ENCODE data around the gene FADS3. TPM values are rescaled to one million over a fixed set of nuclear protein-coding genes. Genes with fewer than 3 reads are reported as not detected.

The FADS3 gene
- total RNA-seq, 2 donors from 2014 or later, result 24.8 to 28.4 TPM

DNA sequence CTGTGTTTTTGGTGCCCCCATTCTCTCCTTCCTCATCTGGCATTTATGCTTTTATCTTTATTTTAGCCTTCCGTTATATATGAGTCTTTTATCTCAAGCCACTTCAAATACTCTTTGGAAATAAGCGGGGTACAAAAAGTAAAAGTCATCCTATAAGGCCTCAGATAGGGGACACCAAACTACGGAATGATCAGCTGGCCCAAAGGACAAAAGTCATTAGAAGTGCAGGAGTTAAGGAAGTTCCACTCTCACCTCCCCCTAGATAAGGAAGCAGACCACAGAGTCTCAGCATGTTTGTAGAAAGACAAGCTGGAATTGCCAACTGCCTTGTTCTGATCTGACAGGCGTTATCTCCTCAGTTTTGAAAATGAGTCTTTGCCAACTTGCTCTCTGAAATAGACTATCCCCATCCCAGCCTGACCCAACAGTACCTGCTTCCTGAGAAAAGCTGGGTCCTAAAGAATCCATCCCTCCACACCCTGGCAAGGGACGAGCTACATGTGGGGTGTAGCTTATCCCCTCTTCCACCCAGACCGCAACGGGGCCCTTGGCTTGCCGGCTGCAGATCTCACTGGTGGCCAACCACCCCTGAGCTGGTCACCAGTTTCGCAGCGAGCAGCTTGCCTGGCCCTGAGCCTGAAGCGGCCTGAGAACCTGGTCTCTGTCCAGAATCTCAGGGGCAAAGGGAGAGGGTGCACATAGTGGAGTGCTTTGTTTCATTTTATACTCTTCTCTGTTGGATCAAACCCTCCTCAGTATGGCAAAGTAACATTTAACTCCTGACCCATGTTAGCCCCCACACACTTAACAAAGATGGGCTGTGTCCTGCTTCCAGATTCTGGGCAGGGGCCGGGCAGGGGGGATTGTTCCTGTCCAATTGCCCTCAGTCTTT, 49.5 kb downstream of the FADS3 start:
- TF ChIP-seq, protein P1, sequence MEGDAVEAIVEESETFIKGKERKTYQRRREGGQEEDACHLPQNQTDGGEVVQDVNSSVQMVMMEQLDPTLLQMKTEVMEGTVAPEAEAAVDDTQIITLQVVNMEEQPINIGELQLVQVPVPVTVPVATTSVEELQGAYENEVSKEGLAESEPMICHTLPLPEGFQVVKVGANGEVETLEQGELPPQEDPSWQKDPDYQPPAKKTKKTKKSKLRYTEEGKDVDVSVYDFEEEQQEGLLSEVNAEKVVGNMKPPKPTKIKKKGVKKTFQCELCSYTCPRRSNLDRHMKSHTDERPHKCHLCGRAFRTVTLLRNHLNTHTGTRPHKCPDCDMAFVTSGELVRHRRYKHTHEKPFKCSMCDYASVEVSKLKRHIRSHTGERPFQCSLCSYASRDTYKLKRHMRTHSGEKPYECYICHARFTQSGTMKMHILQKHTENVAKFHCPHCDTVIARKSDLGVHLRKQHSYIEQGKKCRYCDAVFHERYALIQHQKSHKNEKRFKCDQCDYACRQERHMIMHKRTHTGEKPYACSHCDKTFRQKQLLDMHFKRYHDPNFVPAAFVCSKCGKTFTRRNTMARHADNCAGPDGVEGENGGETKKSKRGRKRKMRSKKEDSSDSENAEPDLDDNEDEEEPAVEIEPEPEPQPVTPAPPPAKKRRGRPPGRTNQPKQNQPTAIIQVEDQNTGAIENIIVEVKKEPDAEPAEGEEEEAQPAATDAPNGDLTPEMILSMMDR (conservative IDR thresholded peaks at IDR 0.05), result no peak
- no peaks in the 10 kb centered on the region for H3K4me1 ChIP-seq (ENCODE audit: control insufficient read depth, insufficient read depth, low read length)
- H3K27ac ChIP-seq (ENCODE audit: low read depth, low read length), result no peak overlapping the region
- no peaks in the 10 kb centered on the region for H3K27me3 ChIP-seq (ENCODE audit: control insufficient read depth, insufficient read depth, low read length, poor library complexity, severe bottlenecking)
- Mint-ChIP-seq H3K4me3 (no peak overlapping the region), H3K36me3 (ENCODE audit: low read depth) (peaks cover 70% of the 10 kb centered on the region), H3K27me3 (ENCODE audit: insufficient read depth) (no peaks in the 10 kb centered on the region), H3K9me3 (no peaks in the 10 kb centered on the region), H3K27ac (no peak overlapping the region), H3K4me1 (no peaks in the 10 kb centered on the region)
- no peaks in the 10 kb centered on the region for H3K9me3 ChIP-seq (ENCODE audit: control insufficient read depth, low read length)
- no peak overlapping the region for H3K9ac ChIP-seq (ENCODE audit: extremely low read depth, low read length, poor library complexity, severe bottlenecking)
- DNase-seq, result no peak
- WGBS, 2 experiments (ENCODE audit: insufficient coverage in 1 of 2, insufficient read length in 1 of 2), result 91 to 97% methylated on average over 5 to 12 of the region's 12 CpGs
- H3K36me3 ChIP-seq (ENCODE audit: control insufficient read depth, insufficient read depth, low read length), result peaks cover 74% of the 10 kb centered on the region
- H3K4me3 ChIP-seq (ENCODE audit: low read length), result no peak overlapping the region

DNA sequence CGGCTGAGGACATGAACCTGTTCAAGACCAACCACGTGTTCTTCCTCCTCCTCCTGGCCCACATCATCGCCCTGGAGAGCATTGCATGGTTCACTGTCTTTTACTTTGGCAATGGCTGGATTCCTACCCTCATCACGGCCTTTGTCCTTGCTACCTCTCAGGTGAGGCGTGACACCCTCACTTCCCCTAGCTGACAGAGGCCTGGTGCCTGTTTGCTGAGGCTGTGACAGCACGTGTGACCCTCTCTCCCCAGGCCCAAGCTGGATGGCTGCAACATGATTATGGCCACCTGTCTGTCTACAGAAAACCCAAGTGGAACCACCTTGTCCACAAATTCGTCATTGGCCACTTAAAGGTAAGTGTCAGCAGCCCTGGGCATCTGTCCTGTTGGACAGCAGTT, 51.0 kb downstream of the FADS3 start:
- peaks cover 75% of the 10 kb centered on the region for H3K36me3 ChIP-seq (ENCODE audit: control insufficient read depth, insufficient read depth, low read length)
- H3K4me3 ChIP-seq (ENCODE audit: low read length), result no peak overlapping the region
- H3K9ac ChIP-seq (ENCODE audit: extremely low read depth, low read length, poor library complexity, severe bottlenecking), result no peak overlapping the region
- no peaks in the 10 kb centered on the region for H3K4me1 ChIP-seq (ENCODE audit: control insufficient read depth, insufficient read depth, low read length)
- TF ChIP-seq, protein P1 (conservative IDR thresholded peaks at IDR 0.05), result no peak
- Mint-ChIP-seq H3K36me3 (ENCODE audit: low read depth) (peaks cover 70% of the 10 kb centered on the region), H3K9me3 (no peaks in the 10 kb centered on the region), H3K27me3 (ENCODE audit: insufficient read depth) (no peaks in the 10 kb centered on the region), H3K27ac (no peak overlapping the region), H3K4me1 (no peaks in the 10 kb centered on the region), H3K4me3 (no peak overlapping the region)
- DNase-seq, result no peak
- H3K27ac ChIP-seq (ENCODE audit: low read depth, low read length), result no peak overlapping the region
- no peaks in the 10 kb centered on the region for H3K27me3 ChIP-seq (ENCODE audit: control insufficient read depth, insufficient read depth, low read length, poor library complexity, severe bottlenecking)
- 92 to 95% methylated on average over 7 of the region's 7 CpGs for WGBS, 2 experiments (ENCODE audit: insufficient coverage in 1 of 2, insufficient read length in 1 of 2)
- H3K9me3 ChIP-seq (ENCODE audit: control insufficient read depth, low read length), result no peaks in the 10 kb centered on the region

DNA sequence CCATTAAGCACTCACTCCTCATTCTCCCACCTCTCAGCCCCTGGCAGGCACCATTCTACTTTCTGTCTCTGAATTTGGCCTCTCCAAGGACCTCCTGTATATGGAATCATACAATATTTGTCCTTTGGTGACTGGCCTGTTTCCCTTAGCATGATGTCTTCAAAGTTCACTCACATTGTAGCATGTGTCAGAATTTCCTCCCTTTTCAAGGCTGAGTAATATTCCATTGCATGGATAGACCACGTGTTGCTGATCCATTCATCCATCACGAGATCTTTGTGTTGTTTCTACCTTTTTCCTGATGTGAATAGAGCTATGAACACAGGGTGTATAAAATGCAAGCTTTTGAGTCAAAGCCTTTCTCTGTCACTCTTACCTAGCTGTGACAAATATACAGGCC, 51.6 kb downstream of the FADS3 start:
- Histone ChIP-seq H3K27me3 (ENCODE audit: control insufficient read depth, insufficient read depth, low read length, poor library complexity, severe bottlenecking) (no peaks in the 10 kb centered on the region), H3K4me3 (ENCODE audit: low read length) (no peak overlapping the region), H3K9me3 (ENCODE audit: control insufficient read depth, low read length) (no peaks in the 10 kb centered on the region), H3K27ac (ENCODE audit: low read depth, low read length) (no peak overlapping the region), H3K9ac (ENCODE audit: extremely low read depth, low read length, poor library complexity, severe bottlenecking) (no peak overlapping the region), H3K36me3 (ENCODE audit: control insufficient read depth, insufficient read depth, low read length) (peaks cover 75% of the 10 kb centered on the region), H3K4me1 (ENCODE audit: control insufficient read depth, insufficient read depth, low read length) (no peaks in the 10 kb centered on the region)
- no peaks in the 10 kb centered on the region for H3K9me3 Mint-ChIP-seq
- DNase-seq, result no peak
- no peak overlapping the region for H3K4me3 Mint-ChIP-seq
- H3K36me3 Mint-ChIP-seq (ENCODE audit: low read depth), result peaks cover 67% of the 10 kb centered on the region
- peaks cover 3% of the 10 kb centered on the region for H3K4me1 Mint-ChIP-seq
- TF ChIP-seq, protein P1 (conservative IDR thresholded peaks at IDR 0.05), result no peak
- H3K27me3 Mint-ChIP-seq (ENCODE audit: insufficient read depth), result no peaks in the 10 kb centered on the region
- H3K27ac Mint-ChIP-seq, result no peak overlapping the region
- WGBS, 2 experiments (ENCODE audit: insufficient coverage in 1 of 2, insufficient read length in 1 of 2), result 92 to 94% methylated on average over 2 of the region's 2 CpGs
